Activated T-helper 1 cell treated with Interleukin-2 at 50 U/mL for 16 hours (primary cell): ENCODE results near the gene SQSTM1.

ENCODE experiments used
- DNase-seq: peaks from one replicate; pipeline ENCODE4 v3.0.0-alpha.2; 2020; ENCODE audit warnings: low read depth

SQSTM1 gene

DNA sequence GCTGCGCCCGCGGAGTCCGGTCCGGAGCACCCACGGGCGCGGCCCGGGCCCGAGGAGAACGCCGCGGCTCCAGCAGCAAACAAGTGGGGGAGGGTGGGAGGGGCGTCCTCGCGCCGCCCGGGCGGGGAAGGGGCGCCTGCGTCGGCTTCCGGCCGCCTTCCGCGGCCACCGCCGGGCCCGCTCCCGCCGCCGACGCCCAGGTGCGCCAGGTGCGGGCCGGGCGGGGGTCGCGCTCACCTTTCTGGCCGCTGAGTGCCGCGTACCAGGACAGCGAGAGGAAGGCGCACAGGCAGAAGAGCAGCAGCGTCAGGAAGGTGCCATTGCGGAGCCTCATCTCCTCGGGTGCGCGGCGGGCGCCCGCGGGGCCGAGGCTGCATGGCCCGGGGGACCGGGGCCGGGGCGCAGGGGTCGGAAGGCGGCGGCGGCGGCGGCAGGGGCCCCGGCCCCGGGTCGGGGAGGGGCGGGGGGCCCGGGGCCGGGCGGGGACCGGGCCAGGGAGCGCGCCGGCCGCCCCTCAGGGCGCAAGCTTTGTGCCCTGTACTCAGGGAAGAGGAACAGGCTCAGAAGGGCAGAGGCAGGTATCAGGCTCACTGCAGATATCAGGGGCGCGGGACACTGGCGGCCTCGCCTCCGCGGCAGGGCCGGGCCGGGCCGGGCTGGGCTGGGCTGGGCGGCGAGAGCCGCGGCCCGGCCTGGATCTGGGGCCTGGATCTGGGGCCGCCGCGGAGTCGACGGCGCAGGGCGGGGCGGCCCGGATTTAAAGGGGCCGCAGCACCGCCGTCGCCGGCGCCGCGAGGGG is 14.3 kb upstream of the SQSTM1 start, which contains the start of gene MGAT4B:
Gene MGAT4B (minus strand): TSS at position 617 of the 799 bp plus-strand sequence. CDS start 283 bp downstream, at position 334.
- DNase-seq, result peak; percentile 45

DNA sequence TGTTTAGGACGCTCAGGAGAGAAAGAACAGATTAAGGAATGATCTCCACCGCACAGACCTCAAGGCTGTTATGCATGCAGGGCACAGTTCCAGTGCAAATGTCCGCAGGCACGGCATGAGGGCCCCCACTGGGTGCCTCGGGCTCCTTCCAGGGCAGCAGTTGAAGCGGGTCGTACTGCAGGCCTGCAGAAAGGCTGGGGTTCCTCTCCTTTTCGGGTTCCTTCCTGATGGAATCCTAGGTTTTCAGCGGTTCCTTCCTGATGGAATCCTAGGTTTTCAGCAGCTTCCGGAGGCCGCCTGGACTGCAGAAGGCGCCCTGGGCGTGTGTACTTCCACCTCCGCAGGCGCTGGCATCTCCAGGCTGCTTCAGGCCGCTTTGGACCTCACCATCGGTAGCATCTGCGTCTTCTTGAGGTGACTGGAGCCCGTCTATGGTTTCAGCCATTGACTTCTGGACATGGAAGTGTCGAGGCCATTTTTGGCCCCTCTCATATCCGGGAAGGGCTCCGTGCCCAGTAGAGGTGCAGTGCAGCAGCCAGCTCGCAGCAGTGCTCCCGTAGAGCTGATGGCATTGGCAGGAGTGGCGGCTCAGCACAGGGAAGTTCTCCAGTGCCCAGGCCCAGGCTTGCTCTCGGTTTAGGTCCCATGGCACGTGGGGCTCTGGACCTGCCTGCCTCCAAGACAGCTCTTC is 8.4 kb upstream of the SQSTM1 start:
- no peak for DNase-seq

DNA sequence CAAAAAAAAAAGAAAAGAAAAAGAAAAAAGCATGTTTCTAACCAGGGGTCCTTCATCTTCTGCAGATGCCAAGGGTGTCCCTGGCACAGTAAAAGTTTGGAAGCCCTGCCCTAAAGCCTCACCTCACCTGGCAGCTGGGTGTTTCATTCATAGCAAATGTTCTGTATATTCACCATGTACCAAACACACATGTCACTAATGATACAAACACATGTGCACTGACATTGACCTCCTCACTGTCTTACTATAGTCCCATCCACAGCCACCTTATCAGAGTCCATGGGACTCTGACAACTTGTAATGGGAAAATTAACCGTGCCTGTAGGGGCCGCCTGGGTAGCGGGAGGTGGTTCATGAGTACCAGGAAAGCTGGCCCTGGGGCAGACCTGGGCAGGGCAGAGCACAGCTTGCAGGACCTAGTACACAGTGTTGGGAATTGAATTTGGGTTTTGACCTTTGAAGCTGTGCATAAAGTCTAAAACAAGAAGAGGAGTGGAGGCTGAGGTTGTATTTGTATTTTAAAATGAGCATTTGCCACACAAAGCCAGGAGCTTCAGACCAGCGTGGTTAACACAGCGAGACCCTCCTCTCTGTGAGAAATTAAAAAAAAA is 7.6 kb upstream of the SQSTM1 start:
- no peak for DNase-seq

GRCh38 chr5:179814090-179814489 is 6.6 kb upstream of the SQSTM1 start:
- DNase-seq, result no peak

DNA sequence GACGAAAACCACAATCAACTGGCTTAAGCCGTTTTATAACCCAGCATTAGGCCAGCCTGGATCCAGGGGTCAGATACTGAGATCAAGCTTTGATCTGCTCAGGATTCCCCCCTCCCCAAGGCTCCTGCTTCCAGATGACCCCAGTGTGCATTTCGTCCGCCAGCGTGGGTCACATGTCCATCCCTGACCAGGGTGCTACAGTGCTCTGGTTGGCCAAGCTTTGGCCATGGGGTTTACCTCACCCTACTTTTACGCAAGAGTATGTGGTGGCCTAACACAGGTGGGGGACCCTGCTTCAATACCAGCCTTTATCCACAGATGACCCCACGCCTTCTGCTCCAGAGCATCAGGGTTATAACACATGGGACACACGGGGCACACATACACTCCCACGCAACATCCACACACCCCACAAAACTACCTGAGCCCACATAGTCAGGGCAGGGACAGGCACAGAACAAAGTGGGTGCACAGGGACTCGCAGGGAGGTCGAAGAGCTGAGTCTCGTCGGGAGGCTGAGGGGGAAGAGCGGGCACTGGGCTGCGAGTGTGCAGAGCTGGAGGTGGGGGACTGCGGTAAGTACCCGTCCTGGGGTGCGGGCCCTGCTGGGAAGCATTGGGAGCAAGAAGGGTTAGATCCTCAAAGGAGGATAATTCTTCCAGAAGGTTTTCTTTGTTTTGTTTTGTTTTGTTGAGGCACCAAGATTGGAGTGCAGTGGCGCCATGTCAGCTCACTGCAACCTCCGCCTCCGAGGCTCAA is 5.0 kb upstream of the SQSTM1 start:
- no peak for DNase-seq

GRCh38 chr5:179816401-179816795 is 4.3 kb upstream of the SQSTM1 start:
- no peak for DNase-seq

DNA sequence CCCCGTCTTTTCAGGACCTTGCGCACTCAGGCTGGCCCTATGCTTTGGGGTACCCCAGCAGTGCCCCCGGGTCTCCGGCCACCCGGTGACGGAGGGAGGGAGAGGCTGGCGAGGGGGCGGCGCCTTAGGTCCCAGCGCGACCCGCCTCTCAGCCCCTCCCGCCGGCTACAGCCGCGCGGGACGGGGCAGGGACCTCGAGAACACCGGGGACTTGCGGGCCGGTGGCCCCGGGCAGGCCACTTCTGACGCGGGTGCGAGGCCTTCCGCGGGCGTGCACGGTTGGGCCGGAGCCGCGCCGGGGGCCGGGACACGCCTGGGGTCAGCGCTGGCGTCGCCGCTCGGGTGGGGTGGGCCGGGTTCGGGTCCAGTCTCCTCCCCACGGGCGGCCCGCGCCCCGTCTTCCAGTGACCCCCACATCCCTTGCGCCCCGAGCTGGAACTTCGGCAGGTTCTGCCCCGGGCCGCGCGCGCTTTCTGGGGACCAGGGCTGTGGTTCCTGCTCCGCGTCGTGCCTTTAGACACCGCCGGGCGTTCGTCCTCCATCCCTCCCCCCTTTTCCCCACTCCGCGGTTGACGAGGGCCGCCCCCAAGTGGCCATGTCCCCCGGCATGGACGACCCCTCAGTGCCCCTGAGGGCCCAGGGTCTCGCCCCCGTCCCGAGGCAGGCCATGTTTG is 3.8 kb upstream of the SQSTM1 start:
- DNase-seq, result no peak

DNA sequence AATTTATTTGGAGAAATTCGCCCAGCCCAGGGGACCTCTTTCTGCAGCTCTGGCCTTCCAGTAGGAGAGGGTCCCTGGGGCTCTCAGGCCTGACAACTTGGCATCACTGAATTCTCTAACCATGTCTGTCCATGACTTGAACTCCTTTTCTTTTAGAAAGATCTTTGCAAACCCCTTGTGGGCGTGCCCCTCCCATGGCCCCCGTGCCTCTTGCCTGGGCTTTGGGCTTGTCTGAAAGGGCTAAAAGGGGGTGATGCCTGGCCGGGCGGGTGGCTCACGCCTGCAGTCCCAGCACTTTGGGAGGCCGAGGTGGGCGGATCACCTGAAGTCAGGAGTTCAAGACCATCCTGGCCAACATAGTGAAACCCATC is 3.2 kb upstream of the SQSTM1 start:
- no peak for DNase-seq

DNA sequence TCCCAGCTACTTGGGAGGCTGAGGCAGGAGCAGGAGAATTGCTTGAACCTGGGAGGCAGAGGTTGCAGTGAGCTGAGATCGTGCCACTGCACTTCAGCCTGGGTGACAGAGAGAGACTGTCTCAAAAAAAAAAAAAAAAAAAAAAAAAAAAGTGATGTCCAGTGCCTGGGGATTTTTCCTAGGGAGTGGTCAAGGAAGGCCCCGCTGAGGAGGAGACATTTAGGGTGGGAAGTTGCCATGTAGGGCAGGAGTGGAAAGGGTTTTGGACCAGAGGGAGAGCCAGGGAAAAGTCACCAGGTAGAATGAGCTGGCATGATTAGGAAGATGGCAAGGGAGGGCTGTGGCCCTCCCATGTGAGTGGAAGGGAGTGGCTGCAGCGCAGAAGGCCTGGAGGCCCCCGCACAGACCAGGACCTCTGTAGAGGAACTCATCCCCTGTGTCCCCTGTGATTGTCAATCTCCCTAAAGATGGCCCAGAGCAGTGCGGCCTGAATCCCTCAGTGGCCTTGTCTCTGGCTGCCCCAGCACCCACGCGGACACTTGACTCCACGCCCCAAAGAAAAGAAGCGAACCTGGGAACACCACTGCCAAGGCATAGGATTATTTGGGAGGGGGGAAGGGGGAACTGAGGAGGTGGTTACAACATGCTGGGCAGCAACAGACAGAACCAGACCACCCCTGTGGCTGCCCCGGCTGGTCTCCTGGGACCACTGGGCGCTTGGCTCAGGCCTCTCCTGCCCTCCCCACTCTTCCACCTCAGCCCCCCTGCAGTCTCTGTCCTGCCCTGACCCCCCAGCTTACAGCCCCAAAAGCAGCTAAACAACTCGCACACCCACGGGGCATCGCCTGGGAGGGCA is 2.6 kb upstream of the SQSTM1 start:
- DNase-seq, result no peak

GRCh38 chr5:179818746-179819295 is 1.9 kb upstream of the SQSTM1 start:
- peak; percentile 78 for DNase-seq

DNA sequence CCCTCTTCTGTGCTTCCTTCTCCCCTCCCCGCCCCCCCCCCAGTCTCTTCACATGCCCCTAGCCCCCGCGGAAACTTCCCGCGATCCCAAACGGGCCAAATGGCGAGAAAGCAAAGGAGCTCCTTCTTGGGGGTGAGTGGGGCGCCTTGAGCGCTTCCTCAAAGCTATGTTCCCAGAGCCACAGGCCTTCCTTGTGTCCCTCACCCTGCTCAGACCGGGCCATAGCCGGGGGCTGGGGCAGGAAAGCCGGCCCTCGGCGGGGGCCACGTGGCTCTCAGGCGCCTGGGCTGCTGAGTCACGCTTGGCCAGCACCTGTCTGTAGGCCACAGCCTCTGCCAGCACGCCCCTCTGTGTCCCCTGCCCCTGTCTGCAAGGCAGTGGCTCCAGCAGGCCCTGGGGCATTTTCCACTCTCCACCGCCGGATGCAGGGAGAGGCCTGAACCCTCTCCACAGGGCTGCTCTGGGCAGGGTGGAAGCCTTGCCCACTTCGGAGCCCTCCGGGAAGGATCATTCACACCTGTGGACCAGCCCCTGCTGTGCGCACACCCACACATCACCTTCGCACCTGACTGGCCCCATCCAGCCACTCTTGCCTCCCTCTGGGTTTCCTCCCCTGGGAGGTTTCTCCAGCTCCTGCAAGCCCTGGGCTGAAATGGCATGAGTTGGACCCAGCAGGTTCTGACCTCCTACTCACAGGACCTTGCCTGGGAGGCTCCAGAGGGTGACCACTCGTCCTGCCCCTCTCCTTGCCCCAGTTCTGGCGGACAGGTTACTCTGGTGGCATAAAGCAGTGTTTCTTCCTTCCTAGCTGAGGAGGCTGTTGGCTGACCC is 1.2 kb upstream of the SQSTM1 start:
- no peak for DNase-seq

GRCh38 chr5:179820127-179820482 is 600 bp upstream of the SQSTM1 start:
- DNase-seq, result no peak

- DNase-seq, result peak; percentile 75
Observed at GRCh38 chr5:179821298-179822058, 773 bp downstream of the SQSTM1 start.

- no peak for DNase-seq
Observed at GRCh38 chr5:179822059-179822432, 1.3 kb downstream of the SQSTM1 start.

- DNase-seq, result no peak
Observed at GRCh38 chr5:179822444-179822990, 1.8 kb downstream of the SQSTM1 start.

DNA sequence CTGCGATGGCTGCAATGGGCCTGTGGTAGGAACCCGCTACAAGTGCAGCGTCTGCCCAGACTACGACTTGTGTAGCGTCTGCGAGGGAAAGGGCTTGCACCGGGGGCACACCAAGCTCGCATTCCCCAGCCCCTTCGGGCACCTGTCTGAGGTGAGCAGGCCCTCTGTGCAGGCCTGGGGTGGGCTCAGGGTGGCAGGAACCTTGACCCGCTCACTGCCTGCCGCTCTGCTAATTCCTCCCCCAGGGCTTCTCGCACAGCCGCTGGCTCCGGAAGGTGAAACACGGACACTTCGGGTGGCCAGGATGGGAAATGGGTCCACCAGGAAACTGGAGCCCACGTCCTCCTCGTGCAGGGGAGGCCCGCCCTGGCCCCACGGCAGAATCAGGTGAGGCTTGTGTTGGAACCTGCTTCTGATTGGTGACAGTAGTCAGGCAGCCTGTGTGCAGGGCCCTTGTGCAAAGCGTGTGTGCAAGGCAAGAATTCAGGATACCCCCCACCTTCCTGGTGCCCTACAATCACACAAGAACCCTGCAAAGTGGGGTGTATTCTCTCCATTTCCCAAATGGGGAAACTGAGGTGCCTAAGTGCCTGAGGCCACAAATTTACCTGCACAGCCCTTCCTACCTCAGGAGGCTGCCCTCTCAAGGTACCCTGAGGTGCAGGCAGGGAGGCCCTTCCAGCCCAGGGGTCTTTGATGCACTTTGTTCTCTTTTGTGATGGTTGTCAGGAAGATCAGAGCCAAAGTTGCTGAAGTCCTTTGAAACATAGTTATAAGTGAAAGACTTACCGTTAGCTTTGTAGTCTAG is 3.4 kb downstream of the SQSTM1 start:
- no peak for DNase-seq

GRCh38 chr5:179824745-179825112 is 4.0 kb downstream of the SQSTM1 start:
- no peak for DNase-seq

- no peak for DNase-seq
Observed at GRCh38 chr5:179825655-179826182, 5.0 kb downstream of the SQSTM1 start.
